CD4-positive, alpha-beta T cell (primary cell): ENCODE results near the gene HSD17B4. TPM values are rescaled to one million over a fixed set of nuclear protein-coding genes. Genes with fewer than 3 reads are reported as not detected.

ENCODE experiments used
- ATAC-seq: fragments of 200-7000 bp; cut with Tn5 transposase; one replicate; pipeline ENCODE4 v1.10.0; 2022; ENCODE audit warnings: mild to moderate bottlenecking; ENCODE audit not compliant: poor library complexity
- CTCF ChIA-PET: fragments of 350-600 bp; sonication (Branson Sonifier 250); formaldehyde crosslinking; loops from one replicate; lab custom pipeline; 2021; ENCODE audit warnings: antibody characterized with exemption, inconsistent platforms; lab: Charles Lee
- POLR2A ChIA-PET: fragments of 350-600 bp; sonication (Branson Sonifier 250); formaldehyde crosslinking; loops from one replicate; lab custom pipeline; 2021; ENCODE audit warnings: antibody characterized with exemption, inconsistent platforms; lab: Charles Lee
- DNase-seq, 14 experiments: peaks; one replicate each; pipeline ENCODE4 v3.0.0-alpha.2; 2013 to 2020; ENCODE audit warnings: mixed read lengths in 2 of 14
- H3K27ac ChIP-seq, 2 donors: one replicate each; pipeline versions ENCODE4 v1.5.1 to v1.7.0; 2013; ENCODE audit warnings: low read length in 2 of 2, low read depth in 1 of 2, mild to moderate bottlenecking in 1 of 2
- H3K27me3 ChIP-seq, 2 experiments: 1 replicate in 1 of 2; 2 replicates in 1 of 2; pipeline versions ENCODE4 v1.6.1 to v1.7.0; 2013; ENCODE audit warnings: low read length in 2 of 2, control low read depth in 1 of 2, mild to moderate bottlenecking in 1 of 2, moderate library complexity in 1 of 2; ENCODE audit not compliant: insufficient read depth in 2 of 2, control insufficient read depth in 1 of 2
- H3K36me3 ChIP-seq: one replicate; pipeline ENCODE4 v1.6.1; 2013; ENCODE audit warnings: low read length, control low read depth; ENCODE audit not compliant: insufficient read depth
- H3K4me1 ChIP-seq: one replicate; pipeline ENCODE4 v1.6.1; 2013; ENCODE audit warnings: low read length, control low read depth; ENCODE audit not compliant: insufficient read depth
- H3K4me3 ChIP-seq: one replicate; pipeline ENCODE4 v1.5.1; 2013; ENCODE audit warnings: mild to moderate bottlenecking, low read length, moderate library complexity
- H3K9me3 ChIP-seq, 2 experiments: 1 replicate in 1 of 2; 2 replicates in 1 of 2; pipeline versions ENCODE4 v1.6.1 to v1.7.0; 2013; ENCODE audit warnings: low read length in 2 of 2, mild to moderate bottlenecking in 2 of 2, control low read depth in 1 of 2, moderate library complexity in 1 of 2; ENCODE audit not compliant: control insufficient read depth in 1 of 2, insufficient read depth in 1 of 2
- H3K27ac Mint-ChIP-seq: one replicate; pipeline ENCODE4 v1.8.0; 2020; ENCODE audit warnings: mixed read lengths
- H3K27me3 Mint-ChIP-seq: one replicate; pipeline ENCODE4 v1.8.0; 2021; ENCODE audit warnings: mixed read lengths
- H3K36me3 Mint-ChIP-seq: one replicate; pipeline ENCODE4 v1.8.0; 2021; ENCODE audit warnings: low read depth, mixed read lengths
- H3K4me1 Mint-ChIP-seq: one replicate; pipeline ENCODE4 v1.8.0; 2021; ENCODE audit warnings: low read depth, mixed read lengths
- H3K4me3 Mint-ChIP-seq: one replicate; pipeline ENCODE4 v1.8.0; 2020; ENCODE audit warnings: mild to moderate bottlenecking, mixed read lengths
- H3K9me3 Mint-ChIP-seq: one replicate; pipeline ENCODE4 v1.8.0; 2020; ENCODE audit warnings: mixed read lengths
- intact Hi-C, 2 experiments: fragments of 100-400 bp; cut with DNase I in 1 of 2; cut with micrococcal nuclease in 1 of 2; formaldehyde crosslinking; loops; one replicate each; pipeline versions ENCODE4 v1.15.1 to v1.9.0; 2023 to 2025; cut with DNase I, micrococcal nuclease
- total RNA-seq, 174 experiments: library from RNA in 2 of 174; stranded (reverse) in 2 of 174; gene quantifications; one replicate each; pipeline ENCODE4 v1.2.3 and lab custom pipeline; 2021 to 2026
- TF ChIP-seq, protein P1 (sequence below): fragments of 200-600 bp; IDR thresholded peaks from one replicate; pipeline ENCODE4 v1.8.0; 2022; ENCODE audit warnings: antibody characterized with exemption, mild to moderate bottlenecking

HSD17B4 gene
- total RNA-seq, 2 experiments from 2014 or later, result 11.9 to 13.1 TPM

DNA sequence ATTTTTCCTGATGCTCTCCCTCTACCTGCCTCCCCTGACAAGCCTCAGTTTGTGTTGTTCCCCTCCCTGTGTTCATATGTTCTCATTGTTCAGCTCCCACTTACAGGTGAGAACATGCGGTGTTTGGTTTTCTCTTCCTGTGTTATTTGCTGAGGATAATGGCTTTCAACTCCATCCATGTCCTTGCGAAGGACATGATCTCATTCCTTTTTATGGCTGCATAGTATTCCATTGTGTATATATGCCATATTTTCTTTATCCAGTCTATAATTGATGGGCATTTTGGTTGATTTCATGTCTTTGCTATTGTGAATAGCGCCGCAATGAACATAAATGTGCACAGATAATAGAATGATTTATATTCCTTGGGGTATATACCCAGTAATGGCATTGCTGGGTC, 99.5 kb downstream of the HSD17B4 start:
- Histone ChIP-seq H3K27me3 (no peaks in the 10 kb centered on the region), H3K36me3 (no peaks in the 10 kb centered on the region), H3K4me1 (no peaks in the 10 kb centered on the region), H3K27ac (no peak overlapping the region), H3K4me3 (no peak overlapping the region), H3K9me3 (peaks cover 0 to 4% of the 10 kb centered on the region in 2 experiments)
- TF ChIP-seq, protein P1, sequence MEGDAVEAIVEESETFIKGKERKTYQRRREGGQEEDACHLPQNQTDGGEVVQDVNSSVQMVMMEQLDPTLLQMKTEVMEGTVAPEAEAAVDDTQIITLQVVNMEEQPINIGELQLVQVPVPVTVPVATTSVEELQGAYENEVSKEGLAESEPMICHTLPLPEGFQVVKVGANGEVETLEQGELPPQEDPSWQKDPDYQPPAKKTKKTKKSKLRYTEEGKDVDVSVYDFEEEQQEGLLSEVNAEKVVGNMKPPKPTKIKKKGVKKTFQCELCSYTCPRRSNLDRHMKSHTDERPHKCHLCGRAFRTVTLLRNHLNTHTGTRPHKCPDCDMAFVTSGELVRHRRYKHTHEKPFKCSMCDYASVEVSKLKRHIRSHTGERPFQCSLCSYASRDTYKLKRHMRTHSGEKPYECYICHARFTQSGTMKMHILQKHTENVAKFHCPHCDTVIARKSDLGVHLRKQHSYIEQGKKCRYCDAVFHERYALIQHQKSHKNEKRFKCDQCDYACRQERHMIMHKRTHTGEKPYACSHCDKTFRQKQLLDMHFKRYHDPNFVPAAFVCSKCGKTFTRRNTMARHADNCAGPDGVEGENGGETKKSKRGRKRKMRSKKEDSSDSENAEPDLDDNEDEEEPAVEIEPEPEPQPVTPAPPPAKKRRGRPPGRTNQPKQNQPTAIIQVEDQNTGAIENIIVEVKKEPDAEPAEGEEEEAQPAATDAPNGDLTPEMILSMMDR, result no peak
- H3K9me3 Mint-ChIP-seq, result peaks cover 10% of the 10 kb centered on the region
- no peak for DNase-seq
- intact Hi-C loops, result no loop called here
- CTCF ChIA-PET, result no interaction called here
- H3K4me3 Mint-ChIP-seq, result no peak overlapping the region
- no peak overlapping the region for H3K27ac Mint-ChIP-seq
- no peak for ATAC-seq
- H3K36me3 Mint-ChIP-seq, result peaks cover 9% of the 10 kb centered on the region
- H3K4me1 Mint-ChIP-seq, result no peaks in the 10 kb centered on the region
- H3K27me3 Mint-ChIP-seq, result no peaks in the 10 kb centered on the region
- POLR2A ChIA-PET, result no interaction called here

DNA sequence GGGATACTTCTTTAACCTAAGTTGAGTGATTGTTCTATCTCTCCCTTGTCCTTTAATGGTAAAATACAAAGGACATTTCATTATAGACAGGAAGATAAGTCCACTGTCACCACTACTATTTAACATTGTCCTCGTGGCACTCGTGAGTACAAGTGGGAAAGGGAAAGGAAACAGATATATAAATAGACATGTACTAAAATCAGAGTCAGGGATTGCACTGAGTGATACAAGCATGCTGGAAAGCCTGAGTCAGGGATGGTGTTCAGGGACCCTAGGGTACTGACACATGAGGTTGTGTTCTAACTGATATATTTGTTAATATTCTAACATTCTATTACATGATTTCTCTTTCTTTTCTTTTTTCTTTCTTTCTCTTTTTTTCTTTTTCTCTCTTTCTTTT, 102.3 kb downstream of the HSD17B4 start:
- H3K9me3 Mint-ChIP-seq, result peaks cover 19% of the 10 kb centered on the region
- peaks cover 23% of the 10 kb centered on the region for H3K36me3 Mint-ChIP-seq
- ChIA-PET POLR2A (no interaction called here), CTCF (no interaction called here)
- TF ChIP-seq, protein P1, result no peak
- no peaks in the 10 kb centered on the region for H3K4me1 Mint-ChIP-seq
- Histone ChIP-seq H3K4me3 (no peak overlapping the region), H3K4me1 (no peaks in the 10 kb centered on the region), H3K36me3 (no peaks in the 10 kb centered on the region), H3K27ac (no peak overlapping the region), H3K27me3 (no peaks in the 10 kb centered on the region), H3K9me3 (peaks cover 0 to 3% of the 10 kb centered on the region in 2 experiments)
- no peak for DNase-seq
- H3K4me3 Mint-ChIP-seq, result no peak overlapping the region
- no peaks in the 10 kb centered on the region for H3K27me3 Mint-ChIP-seq
- no peak overlapping the region for H3K27ac Mint-ChIP-seq
- intact Hi-C loops, result no loop called here
- no peak for ATAC-seq

DNA sequence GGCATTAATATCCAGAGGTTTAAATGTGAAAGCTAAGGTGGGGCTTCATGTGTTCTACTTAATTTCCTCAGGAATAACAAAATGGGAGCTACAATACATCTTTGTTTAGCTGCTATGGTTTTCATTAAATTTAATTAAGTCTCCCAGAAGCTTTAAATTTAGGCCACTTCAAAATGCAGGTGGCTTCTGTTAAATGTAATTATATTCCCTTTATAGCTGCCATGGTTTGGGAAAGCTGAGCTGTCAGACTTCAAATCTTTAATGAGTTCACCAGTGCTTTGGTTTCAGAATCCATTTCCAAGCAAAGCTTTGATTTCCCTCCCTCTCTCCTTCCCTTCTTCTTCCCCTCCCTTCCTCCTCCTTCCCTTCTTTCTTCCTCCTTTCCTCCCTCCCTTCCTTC, 118.6 kb downstream of the HSD17B4 start:
- H3K36me3 Mint-ChIP-seq, result no peaks in the 10 kb centered on the region
- no peak for ATAC-seq
- intact Hi-C loops, result no loop called here
- ChIA-PET POLR2A (no interaction called here), CTCF (no interaction called here)
- no peak overlapping the region for H3K4me3 Mint-ChIP-seq
- Histone ChIP-seq H3K36me3 (no peaks in the 10 kb centered on the region), H3K9me3 (no peaks in the 10 kb centered on the region), H3K27me3 (no peaks in the 10 kb centered on the region), H3K4me1 (no peaks in the 10 kb centered on the region), H3K4me3 (no peak overlapping the region), H3K27ac (no peak overlapping the region)
- TF ChIP-seq, protein P1, result no peak
- DNase-seq, result no peak
- H3K27me3 Mint-ChIP-seq, result peaks cover 21% of the 10 kb centered on the region
- no peaks in the 10 kb centered on the region for H3K4me1 Mint-ChIP-seq
- no peak overlapping the region for H3K27ac Mint-ChIP-seq
- H3K9me3 Mint-ChIP-seq, result no peaks in the 10 kb centered on the region
